MM.1S (cell line): ENCODE data around the gene TAF1L.

Experiments
- DNase-seq: peaks from one replicate; pipeline ENCODE4 v3.0.0-alpha.2; 2015
- H2AFZ ChIP-seq: fragments of 300-600 bp; sonication (generic); 2 replicates; pipeline ENCODE4 v1.6.0; 2016; ENCODE audit warnings: antibody characterized with exemption, low read length
- H3F3A ChIP-seq: fragments of 300-600 bp; sonication (generic); 2 replicates; pipeline ENCODE4 v1.6.1; 2016; ENCODE audit warnings: mild to moderate bottlenecking, antibody characterized with exemption, low read length, moderate library complexity, mixed read lengths; ENCODE audit not compliant: insufficient read depth
- H3K27ac ChIP-seq: fragments of 300-600 bp; sonication (generic); 2 replicates; pipeline ENCODE4 v1.5.1; 2016; ENCODE audit warnings: mild to moderate bottlenecking, low read length
- H3K27me3 ChIP-seq: fragments of 300-600 bp; sonication (generic); replicated peaks from 2 replicates; pipeline ENCODE4 v1.6.0; 2016; ENCODE audit warnings: low read length; ENCODE audit not compliant: insufficient read depth
- H3K36me3 ChIP-seq: fragments of 300-600 bp; sonication (generic); replicated peaks from 2 replicates; pipeline ENCODE4 v1.6.1; 2016; ENCODE audit warnings: mild to moderate bottlenecking, low read length, mixed read lengths; ENCODE audit not compliant: insufficient read depth
- H3K4me1 ChIP-seq: fragments of 300-600 bp; sonication (generic); 2 replicates; pipeline ENCODE4 v1.6.1; 2016; ENCODE audit warnings: low read length, mixed read lengths
- H3K4me2 ChIP-seq: fragments of 300-600 bp; sonication (generic); 2 replicates; pipeline ENCODE4 v1.6.0; 2016; ENCODE audit warnings: low read depth, low read length
- H3K4me3 ChIP-seq: fragments of 300-600 bp; sonication (generic); 2 replicates; pipeline ENCODE4 v1.5.1; 2016; ENCODE audit warnings: low read length, mixed read lengths
- H3K79me2 ChIP-seq: fragments of 300-600 bp; sonication (generic); 2 replicates; pipeline ENCODE4 v1.6.1; 2016; ENCODE audit warnings: mixed run types, low read length, mixed read lengths
- H3K9ac ChIP-seq: fragments of 300-600 bp; sonication (generic); 2 replicates; pipeline ENCODE4 v1.6.1; 2016; ENCODE audit warnings: low read length, mixed read lengths
- H3K9me2 ChIP-seq: fragments of 300-600 bp; sonication (generic); replicated peaks from 2 replicates; pipeline ENCODE4 v1.6.1; 2016; ENCODE audit warnings: mild to moderate bottlenecking, low read length, mixed read lengths; ENCODE audit not compliant: insufficient read depth
- H3K9me3 ChIP-seq: fragments of 300-600 bp; sonication (generic); replicated peaks from 2 replicates; pipeline ENCODE4 v1.6.1; 2016; ENCODE audit warnings: mild to moderate bottlenecking, low read length, mixed read lengths; ENCODE audit not compliant: insufficient read depth
- H4K20me1 ChIP-seq: fragments of 300-600 bp; sonication (generic); 2 replicates; pipeline ENCODE4 v1.6.1; 2016; ENCODE audit warnings: mild to moderate bottlenecking, low read length, moderate library complexity, mixed read lengths; ENCODE audit not compliant: insufficient read depth
- CTCF ChIP-seq: fragments of 300-600 bp; sonication (generic); IDR thresholded peaks from 2 replicates; pipeline ENCODE4 v1.5.1; 2016; ENCODE audit warnings: antibody characterized with exemption, low read length, mixed read lengths
- EZH2 ChIP-seq: fragments of 300-600 bp; sonication (generic); optimal IDR thresholded peaks from 2 replicates; pipeline ENCODE3; 2017; ENCODE audit warnings: low read depth, mild to moderate bottlenecking, antibody characterized with exemption, low read length, mixed read lengths
- EZH2phosphoT487 ChIP-seq: fragments of 300-600 bp; sonication (generic); IDR thresholded peaks from 2 replicates; pipeline ENCODE4 v1.6.1; 2018; ENCODE audit warnings: antibody characterized with exemption, low read length

TAF1L gene

GRCh38 chr9:32671333-32671732, 35.9 kb upstream of the TAF1L start:
- no peak overlapping the region for H3K4me2 ChIP-seq
- TF ChIP-seq CTCF, result no peak
- TF ChIP-seq EZH2, result no peak
- no peak for TF ChIP-seq EZH2phosphoT487
- H3K36me3 ChIP-seq, result no peaks in the 10 kb centered on the region
- no peaks in the 10 kb centered on the region for H3K79me2 ChIP-seq
- H3K9me3 ChIP-seq, result no peaks in the 10 kb centered on the region
- H4K20me1 ChIP-seq, result no peaks in the 10 kb centered on the region
- no peaks in the 10 kb centered on the region for H3K4me1 ChIP-seq
- H3K27ac ChIP-seq, result no peak overlapping the region
- no peaks in the 10 kb centered on the region for H3K27me3 ChIP-seq
- H3K9me2 ChIP-seq, result no peaks in the 10 kb centered on the region
- no peak overlapping the region for H3K4me3 ChIP-seq
- no peak overlapping the region for H3K9ac ChIP-seq
- no peaks in the 10 kb centered on the region for H3F3A ChIP-seq
- H2AFZ ChIP-seq, result no peak overlapping the region
- no peak for DNase-seq

DNA sequence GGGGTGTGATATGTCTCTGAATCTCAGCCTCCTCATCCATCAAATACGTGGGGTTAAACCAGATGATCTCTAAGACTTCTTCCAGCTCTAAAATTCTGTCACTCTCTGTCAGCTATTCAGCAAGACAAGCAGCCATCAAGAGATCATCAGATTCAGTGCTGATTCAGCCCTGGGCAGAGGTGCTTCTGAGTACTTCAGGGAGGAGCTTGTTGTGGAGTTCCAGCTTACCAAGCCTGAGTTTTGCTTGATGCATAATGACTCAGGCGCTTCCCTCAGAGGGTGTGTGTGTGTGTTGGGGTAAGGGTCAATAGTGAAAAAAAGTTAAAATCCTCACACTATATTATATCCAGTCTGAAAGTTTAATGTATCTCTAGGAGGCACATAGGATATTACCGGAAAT, 29.6 kb upstream of the TAF1L start:
- H3K4me3 ChIP-seq, result no peak overlapping the region
- no peak overlapping the region for H2AFZ ChIP-seq
- TF ChIP-seq EZH2phosphoT487, result no peak
- no peak overlapping the region for H3K27ac ChIP-seq
- H3K79me2 ChIP-seq, result no peaks in the 10 kb centered on the region
- H3K27me3 ChIP-seq, result no peaks in the 10 kb centered on the region
- H3K4me2 ChIP-seq, result no peak overlapping the region
- H4K20me1 ChIP-seq, result no peaks in the 10 kb centered on the region
- no peaks in the 10 kb centered on the region for H3K9me2 ChIP-seq
- no peak for DNase-seq
- no peaks in the 10 kb centered on the region for H3K9me3 ChIP-seq
- no peak overlapping the region for H3K9ac ChIP-seq
- no peaks in the 10 kb centered on the region for H3F3A ChIP-seq
- no peaks in the 10 kb centered on the region for H3K4me1 ChIP-seq
- H3K36me3 ChIP-seq, result no peaks in the 10 kb centered on the region

GRCh38 chr9:32663741-32664140, 28.3 kb upstream of the TAF1L start:
- H3K4me2 ChIP-seq, result no peak overlapping the region
- no peaks in the 10 kb centered on the region for H3K9me3 ChIP-seq
- no peak overlapping the region for H2AFZ ChIP-seq
- TF ChIP-seq CTCF (no peak), EZH2 (no peak), EZH2phosphoT487 (no peak)
- H3K27ac ChIP-seq, result no peak overlapping the region
- no peaks in the 10 kb centered on the region for H4K20me1 ChIP-seq
- no peaks in the 10 kb centered on the region for H3K79me2 ChIP-seq
- no peak for DNase-seq
- H3F3A ChIP-seq, result no peaks in the 10 kb centered on the region
- H3K4me3 ChIP-seq, result no peak overlapping the region
- H3K9ac ChIP-seq, result no peak overlapping the region
- no peaks in the 10 kb centered on the region for H3K27me3 ChIP-seq
- H3K9me2 ChIP-seq, result no peaks in the 10 kb centered on the region
- H3K36me3 ChIP-seq, result no peaks in the 10 kb centered on the region
- H3K4me1 ChIP-seq, result no peaks in the 10 kb centered on the region

DNA sequence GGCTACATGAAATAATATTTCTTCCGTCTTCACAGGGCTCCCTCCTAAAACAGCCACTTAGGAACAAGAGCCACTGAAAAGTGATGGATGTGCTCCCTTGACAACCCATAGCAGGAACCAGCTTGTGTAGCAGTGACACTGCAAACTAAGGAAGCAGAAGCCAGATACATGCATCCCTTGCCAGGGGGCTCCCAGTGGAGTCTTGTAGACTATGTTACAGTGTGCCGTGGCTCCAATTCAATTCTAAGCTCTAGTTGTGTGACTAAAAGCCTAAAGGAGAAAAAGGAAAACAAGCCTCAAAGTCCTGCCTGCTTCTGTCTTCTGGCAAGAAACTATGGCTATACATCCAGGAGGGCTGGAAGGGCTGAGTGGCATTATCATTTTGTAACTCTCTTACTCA, 12.2 kb upstream of the TAF1L start:
- no peaks in the 10 kb centered on the region for H3K36me3 ChIP-seq
- no peaks in the 10 kb centered on the region for H4K20me1 ChIP-seq
- no peaks in the 10 kb centered on the region for H3K27me3 ChIP-seq
- no peak overlapping the region for H3K4me3 ChIP-seq
- TF ChIP-seq CTCF (no peak), EZH2phosphoT487 (no peak), EZH2 (no peak)
- H3K79me2 ChIP-seq, result no peaks in the 10 kb centered on the region
- H3K4me2 ChIP-seq, result no peak overlapping the region
- no peaks in the 10 kb centered on the region for H3K4me1 ChIP-seq
- H2AFZ ChIP-seq, result no peak overlapping the region
- H3K27ac ChIP-seq, result no peak overlapping the region
- no peaks in the 10 kb centered on the region for H3F3A ChIP-seq
- H3K9ac ChIP-seq, result no peak overlapping the region
- no peaks in the 10 kb centered on the region for H3K9me3 ChIP-seq
- H3K9me2 ChIP-seq, result no peaks in the 10 kb centered on the region
- no peak for DNase-seq
